HG03097 (cell line): ENCODE measurements around the gene TSPEAR.

Experiments used
- ATAC-seq: cut with Tn5 transposase; IDR thresholded peaks from one replicate; pipeline ENCODE4 v1.9.1; 2021; ENCODE audit not compliant: unreplicated experiment, low FRiP score

TSPEAR gene

GRCh38 chr21:44711327-44712202, at the start of gene TSPEAR:
TSPEAR (minus strand) TSS chr21:44711572; CDS start chr21:44711514, 58 bp downstream.
- no peak for ATAC-seq

DNA sequence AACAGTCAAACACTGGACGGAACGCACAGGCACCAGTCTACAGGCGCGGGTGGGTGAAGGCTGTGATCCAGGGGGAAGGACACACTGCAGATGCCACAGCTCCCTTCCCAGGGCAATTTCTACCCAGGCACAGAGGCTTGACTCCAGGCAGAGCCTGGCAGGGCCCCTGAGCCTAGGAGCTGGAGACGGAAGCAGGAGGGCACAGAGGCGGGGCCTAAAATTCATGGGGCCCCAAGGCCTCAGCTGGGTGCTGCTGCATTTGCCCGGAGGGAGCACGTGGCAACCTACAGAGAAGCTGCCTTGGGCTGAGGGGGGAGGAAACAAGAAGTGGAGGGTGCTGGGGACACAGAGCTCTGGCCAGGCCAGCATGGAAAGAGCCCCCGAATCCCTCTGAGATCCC, 49.0 kb upstream of the TSPEAR start:
- no peak for ATAC-seq

DNA sequence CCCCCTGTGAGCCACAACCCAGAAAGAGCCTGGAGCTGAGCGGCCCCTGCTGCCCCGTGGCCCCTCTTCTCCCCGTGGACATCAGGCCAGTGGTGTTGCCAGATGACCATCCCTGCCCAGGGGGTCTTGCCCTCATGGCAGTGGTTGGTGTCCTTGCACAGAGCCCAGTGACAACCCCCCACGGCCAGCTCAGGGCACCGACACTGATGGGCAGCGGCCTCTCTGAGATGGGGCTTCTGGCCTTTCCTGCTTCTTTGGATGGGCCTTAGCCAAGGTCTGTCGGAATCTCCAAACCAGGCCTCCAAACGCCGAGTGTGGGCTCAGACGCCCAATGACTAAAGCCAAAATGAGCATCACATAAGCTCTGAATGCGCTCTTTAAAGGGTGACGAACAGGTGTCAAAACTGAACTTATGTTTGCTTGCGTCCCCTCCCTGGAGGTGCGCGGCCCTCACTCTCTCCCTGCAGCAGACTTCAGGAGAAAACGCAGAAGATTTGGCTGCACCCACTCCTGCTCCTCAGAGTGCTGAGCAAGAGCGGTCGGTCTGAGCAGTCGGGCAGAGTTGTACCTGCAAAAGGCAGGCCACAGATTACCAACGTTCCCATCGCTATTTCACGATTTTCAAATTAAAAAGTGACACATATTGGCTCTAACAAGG, 48.4 kb upstream of the TSPEAR start:
- no peak for ATAC-seq

DNA sequence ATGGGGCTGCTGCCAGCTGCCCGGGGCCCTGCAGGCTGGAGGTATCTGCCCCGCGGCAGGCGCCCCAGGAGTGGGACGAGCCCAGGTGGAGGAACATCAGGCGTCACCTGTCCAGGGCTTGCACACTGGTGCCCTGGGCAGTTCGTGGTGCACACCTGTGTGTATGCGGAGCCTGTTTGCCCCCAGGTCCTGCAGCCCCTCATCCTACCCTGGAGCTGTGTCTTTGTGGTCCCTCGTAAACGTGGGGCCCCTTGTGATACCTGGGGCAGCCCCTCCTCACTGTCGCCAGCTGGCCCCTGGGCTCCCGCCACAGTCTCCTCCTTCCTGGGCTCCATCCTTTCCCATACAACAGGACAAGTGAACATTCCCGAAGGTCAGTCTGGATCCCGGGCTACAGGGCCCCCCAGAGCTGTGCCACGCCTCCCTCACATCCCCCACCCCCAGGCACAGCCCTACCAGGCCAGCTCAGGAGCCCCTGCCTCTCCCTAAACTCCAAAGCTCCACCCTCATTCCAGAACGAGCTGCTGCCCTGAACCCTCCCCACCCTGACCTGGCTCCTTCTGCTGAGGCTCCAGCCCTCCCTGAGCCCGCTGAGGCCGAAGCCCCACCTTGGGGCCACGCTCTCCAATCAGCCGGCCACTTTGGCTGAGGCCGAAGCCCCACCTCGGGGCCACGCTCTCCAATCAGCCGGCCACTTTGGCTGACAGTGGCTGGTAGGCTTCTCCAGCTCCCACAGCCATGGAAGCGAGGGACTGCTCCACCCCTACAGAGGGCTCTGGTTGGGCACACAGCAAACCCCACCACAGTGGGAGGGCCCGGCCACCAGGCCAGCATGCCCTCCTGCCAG, 47.6 kb upstream of the TSPEAR start:
- no peak for ATAC-seq

DNA sequence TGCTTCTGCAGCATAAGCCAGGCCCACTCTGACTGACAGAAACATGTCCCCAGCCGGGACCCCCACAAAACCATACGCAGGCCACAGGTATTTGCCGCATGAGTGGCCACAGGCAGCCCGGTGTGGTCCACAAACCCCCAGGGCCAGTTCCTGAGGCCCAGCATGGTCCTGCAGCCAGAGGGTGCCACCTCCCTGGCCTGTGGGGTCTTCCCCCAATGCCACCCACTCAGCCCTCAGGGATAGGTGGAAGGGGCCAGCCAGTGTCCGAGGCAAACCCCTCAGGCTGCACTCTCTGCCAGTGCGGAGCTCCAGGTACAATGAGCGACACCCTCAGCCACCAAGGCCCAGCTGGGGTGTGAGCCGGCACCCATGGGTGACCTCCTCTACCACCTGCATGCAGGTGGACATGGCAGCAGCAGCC, 46.8 kb upstream of the TSPEAR start:
- ATAC-seq, result no peak

DNA sequence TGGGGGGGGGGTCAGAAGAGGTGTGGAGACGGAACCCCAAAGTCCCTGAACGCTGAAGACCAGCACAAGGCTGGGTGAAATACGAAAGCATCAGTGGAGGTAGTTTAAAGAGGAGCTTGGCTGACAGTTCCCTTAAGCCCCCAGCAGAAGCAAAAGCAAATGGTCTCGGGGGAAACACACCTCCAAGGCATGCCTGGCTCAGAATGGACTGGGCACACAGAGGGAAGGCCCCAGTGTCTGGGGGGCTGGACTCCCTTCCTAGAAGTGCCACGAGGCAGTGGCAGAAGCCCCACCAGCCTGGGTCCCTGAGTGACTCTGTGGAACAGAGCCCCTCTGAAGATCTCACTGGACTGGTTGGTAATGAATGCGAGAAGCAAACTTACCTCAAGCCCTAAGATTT, 46.4 kb upstream of the TSPEAR start:
- ATAC-seq, result no peak

DNA sequence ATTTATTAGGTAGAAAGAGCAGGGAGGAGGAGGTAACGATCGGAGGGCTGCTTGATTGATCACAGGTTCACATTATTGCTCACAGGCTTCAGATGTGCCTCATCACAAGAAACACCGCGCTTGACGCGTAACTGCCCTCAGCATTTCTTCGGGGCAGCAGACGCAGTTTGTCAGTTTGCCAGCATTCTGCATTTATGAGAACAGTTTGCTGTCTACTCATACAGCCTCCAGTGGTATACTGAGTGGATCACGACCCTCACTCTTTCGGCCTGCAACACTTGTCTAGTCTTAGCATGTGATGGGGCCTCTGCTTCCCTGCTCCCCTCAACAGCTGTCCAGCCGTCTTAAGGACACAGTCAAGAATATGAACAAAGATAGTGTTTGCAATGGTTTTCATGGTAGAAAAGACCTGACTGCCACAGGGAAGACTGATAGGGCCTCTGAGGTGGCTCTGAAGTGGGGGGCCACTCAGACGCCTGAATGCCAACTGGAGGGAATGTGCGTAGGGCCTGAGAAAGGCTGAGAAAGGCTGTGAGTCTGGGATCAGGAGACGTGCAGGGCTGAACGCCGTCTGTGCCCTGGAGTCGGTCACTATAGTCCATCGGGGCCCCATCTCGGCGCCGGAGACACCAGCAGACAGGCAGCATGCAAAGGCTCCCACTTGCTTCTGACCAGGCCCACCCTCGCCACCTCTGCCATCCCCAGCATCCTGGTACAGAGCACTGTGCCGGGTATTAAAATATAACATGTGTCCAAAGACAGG, 45.2 kb upstream of the TSPEAR start:
- no peak for ATAC-seq

DNA sequence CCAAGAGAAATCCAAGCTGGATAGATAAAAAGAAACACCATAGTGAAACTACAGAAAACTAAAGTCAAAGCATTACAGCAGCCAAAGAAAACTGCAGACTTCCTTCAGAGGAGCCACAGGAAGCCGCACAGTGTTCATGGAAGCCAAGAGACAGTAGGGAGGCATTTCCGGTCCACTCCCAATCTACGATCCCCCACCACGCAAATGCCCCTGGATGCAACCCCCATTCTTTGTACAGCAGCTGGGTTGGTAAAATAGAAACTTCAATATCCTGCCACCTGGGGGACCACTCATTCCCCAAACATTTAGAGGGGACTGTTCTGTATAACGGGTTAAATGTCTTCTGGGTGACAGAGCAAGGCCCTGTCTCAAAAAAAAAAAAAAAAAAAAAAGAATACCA, 43.9 kb upstream of the TSPEAR start:
- no peak for ATAC-seq

DNA sequence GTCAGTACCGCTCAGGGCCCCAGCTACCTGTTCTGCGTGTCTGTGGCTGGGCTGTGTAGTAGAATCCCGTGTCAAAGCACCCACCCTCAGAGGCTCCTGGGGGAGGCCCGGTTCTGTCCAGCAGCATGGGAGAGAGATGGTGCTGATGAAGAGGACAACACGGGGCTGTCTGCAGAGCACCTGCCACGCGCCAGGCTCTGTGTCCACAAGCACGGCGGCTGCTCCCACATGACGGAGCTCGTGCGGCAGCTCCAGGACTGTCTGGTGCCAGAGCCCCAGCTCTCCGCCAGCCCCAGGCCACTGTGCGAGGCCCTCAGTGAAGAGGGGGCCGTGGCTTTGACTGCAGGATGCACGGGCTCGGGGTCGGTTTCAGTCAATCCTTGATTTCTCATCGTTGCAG, 42.0 kb upstream of the TSPEAR start:
- no peak for ATAC-seq

GRCh38 chr21:44752671-44753235, 41.4 kb upstream of the TSPEAR start:
- ATAC-seq, result no peak

- ATAC-seq, result no peak
Observed at GRCh38 chr21:44751799-44752636, 40.6 kb upstream of the TSPEAR start.

DNA sequence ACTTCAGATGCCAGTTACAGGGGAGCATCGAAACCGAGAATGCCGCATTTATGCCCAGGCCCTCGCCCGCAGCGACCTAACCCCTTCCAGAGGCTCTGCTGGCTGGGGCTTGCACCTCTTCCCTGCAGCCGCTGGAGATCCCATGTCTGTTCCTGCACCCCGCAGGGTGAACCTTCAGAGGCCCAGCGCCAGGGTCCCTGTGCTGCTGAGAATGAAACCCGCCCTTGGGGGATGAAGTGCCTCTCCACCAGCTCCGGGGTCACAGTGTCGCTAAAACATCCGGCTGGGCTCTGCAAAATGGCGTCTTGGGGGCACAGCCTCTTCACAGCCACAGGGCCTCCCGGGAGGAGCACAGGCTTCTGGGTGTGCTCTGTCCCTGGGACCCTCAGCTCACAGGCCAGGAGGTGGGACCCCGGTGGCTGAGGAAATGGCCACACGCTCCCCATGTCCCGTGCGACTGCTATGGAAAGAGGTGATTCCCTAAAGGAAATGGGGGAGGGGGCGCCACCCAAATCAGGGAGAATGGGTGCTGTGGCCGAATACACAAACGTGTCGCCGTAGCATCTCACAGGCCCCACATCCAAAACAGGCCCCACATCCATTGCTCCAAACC, 39.9 kb upstream of the TSPEAR start:
- ATAC-seq, result no peak

DNA sequence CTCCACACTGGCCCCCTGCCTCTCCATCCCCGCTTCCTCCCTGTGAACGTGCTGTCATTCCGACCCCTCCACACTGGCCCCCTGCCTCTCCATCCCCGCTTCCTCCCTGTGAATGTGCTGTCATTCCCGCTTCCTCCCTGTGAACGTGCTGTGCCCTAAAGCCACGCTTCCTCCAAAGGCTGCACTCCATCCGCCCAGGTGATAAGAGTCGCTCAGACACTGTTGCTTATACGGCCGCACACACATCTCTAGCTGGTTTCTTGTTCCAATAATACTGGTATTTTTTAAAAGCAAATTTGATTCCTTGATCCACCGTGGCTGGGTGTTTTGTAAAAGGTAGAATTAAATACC, 39.3 kb upstream of the TSPEAR start:
- ATAC-seq, result no peak

GRCh38 chr21:44749759-44750674, 38.6 kb upstream of the TSPEAR start:
- no peak for ATAC-seq

GRCh38 chr21:44749116-44749758, 37.9 kb upstream of the TSPEAR start:
- no peak for ATAC-seq

GRCh38 chr21:44748621-44749020, 37.2 kb upstream of the TSPEAR start:
- ATAC-seq, result no peak

DNA sequence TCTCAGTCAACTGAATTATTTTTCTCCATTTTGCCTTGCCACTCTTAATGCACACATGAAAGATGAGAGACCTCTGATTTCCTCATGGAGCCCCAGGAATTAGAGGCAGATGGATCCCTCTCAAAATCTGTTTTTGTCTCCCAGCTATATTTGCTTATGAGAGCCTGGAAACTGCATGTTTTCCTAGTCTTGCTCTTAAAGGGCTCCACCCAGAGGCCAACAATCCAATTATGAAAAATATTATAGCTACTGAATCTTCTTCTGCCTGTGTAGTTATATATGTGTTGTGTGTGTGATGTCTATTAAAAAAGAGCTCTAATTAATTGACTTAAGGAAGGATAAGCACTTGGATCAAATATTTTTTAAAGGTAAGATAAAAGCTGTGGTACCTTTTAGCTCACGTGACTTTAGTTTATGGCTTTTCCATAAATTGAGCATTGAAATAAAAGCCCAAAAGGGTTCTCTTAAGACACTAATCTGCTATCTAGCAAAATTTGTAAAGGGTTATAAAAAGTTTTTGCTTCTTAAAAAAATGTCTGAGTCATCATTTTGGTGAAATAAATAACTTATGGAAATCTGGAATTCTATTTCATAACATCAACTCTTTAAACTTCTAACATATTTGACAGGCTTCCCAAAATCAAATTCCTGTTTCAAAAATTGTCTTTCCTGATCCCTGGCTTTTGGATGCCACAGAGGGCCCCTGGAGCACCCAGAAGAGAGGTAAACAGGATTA, 31.2 kb upstream of the TSPEAR start:
- ATAC-seq, result no peak
